Stimulated activated CD8-positive, alpha-beta memory T cell treated with anti-CD3 and anti-CD28 coated beads, Interleukin-4, amount 100 ng/mL, for 4 hours (primary cell): Measurements from ENCODE around the gene SMARCB1.
A peak's percentile ranks its signal among the peaks of the same experiment; 100 is the strongest.

Source experiments
- DNase-seq, 2 donors: peaks; one replicate each; pipeline ENCODE4 v3.0.0-alpha.2; 2020; ENCODE audit warnings: low read depth in 2 of 2, low spot score in 1 of 2

SMARCB1 gene

GRCh38 chr22:23829845-23830372 lies 43.1 kb downstream of the SMARCB1 start:
- DNase-seq = no peak

GRCh38 chr22:23831261-23831660 lies 44.5 kb downstream of the SMARCB1 start:
- DNase-seq = no peak

GRCh38 chr22:23831781-23832180 lies 45.0 kb downstream of the SMARCB1 start:
- DNase-seq = no peak

- DNase-seq = no peak
Observed at GRCh38 chr22:23832226-23833016, 45.7 kb downstream of the SMARCB1 start.

GRCh38 chr22:23833017-23833751 lies 46.4 kb downstream of the SMARCB1 start:
- DNase-seq = no peak

GRCh38 chr22:23833911-23834317 lies 47.1 kb downstream of the SMARCB1 start:
- no peak for DNase-seq

GRCh38 chr22:23834406-23834792 lies 47.6 kb downstream of the SMARCB1 start:
- DNase-seq = no peak

- no peak for DNase-seq
Observed at GRCh38 chr22:23834793-23835483, 48.2 kb downstream of the SMARCB1 start.

GRCh38 chr22:23835484-23836144 lies 48.8 kb downstream of the SMARCB1 start:
- no peak for DNase-seq

GRCh38 chr22:23836281-23836680 lies 49.5 kb downstream of the SMARCB1 start:
- no peak for DNase-seq

GRCh38 chr22:23836692-23837495 lies 50.1 kb downstream of the SMARCB1 start:
- DNase-seq = no peak

GRCh38 chr22:23837496-23837859 lies 50.7 kb downstream of the SMARCB1 start:
- no peak for DNase-seq

GRCh38 chr22:23837911-23838680 lies 51.3 kb downstream of the SMARCB1 start:
- DNase-seq = no peak

GRCh38 chr22:23838681-23839468 lies 52.1 kb downstream of the SMARCB1 start, which contains the start of gene DERL3:
Gene DERL3, minus strand, starts transcription at chr22:23839006. Its CDS starts 19 bp downstream, at chr22:23838987.
- DNase-seq = peak; percentile 83 to 96

- no peak for DNase-seq
Observed at GRCh38 chr22:23840026-23840425, 53.3 kb downstream of the SMARCB1 start.

- no peak for DNase-seq
Observed at GRCh38 chr22:23841292-23841691, 54.5 kb downstream of the SMARCB1 start.

- DNase-seq = no peak
Observed at GRCh38 chr22:23841736-23842445, 55.1 kb downstream of the SMARCB1 start.

GRCh38 chr22:23842599-23842998 lies 55.8 kb downstream of the SMARCB1 start:
- no peak for DNase-seq
